ENCODE measurements around the gene MAGEB3.
"Not testable (repeated sequence)": the region's sequence is repeated elsewhere in the genome, so short reads cannot be mapped to it uniquely, and the experiment has no call there.

Gene MAGEB3

GRCh38 chrX:30230395-30230794, at the start of gene MAGEB3:
Gene MAGEB3 (plus strand): TSS chrX:30230657. CDS start chrX:30235925, 5,268 bp downstream.
- no peak for DNase-seq (ENCODE audit: low spot score)

GRCh38 chrX:30181353-30181752, 49.1 kb upstream of the MAGEB3 start:
- DNase-seq (ENCODE audit: low spot score) = no peak

- DNase-seq (ENCODE audit: low spot score) = no peak
Observed at GRCh38 chrX:30183554-30183953, 46.9 kb upstream of the MAGEB3 start.

- no peak for DNase-seq (ENCODE audit: low spot score)
Observed at GRCh38 chrX:30190426-30190825, 40.0 kb upstream of the MAGEB3 start.

- not testable (repeated sequence) for DNase-seq (ENCODE audit: low spot score)
Observed at GRCh38 chrX:30193910-30194309, 36.5 kb upstream of the MAGEB3 start.

- DNase-seq (ENCODE audit: low spot score) = no peak
Observed at GRCh38 chrX:30196322-30196721, 34.1 kb upstream of the MAGEB3 start.

GRCh38 chrX:30212172-30212571, 18.3 kb upstream of the MAGEB3 start:
- DNase-seq (ENCODE audit: low spot score) = no peak

- DNase-seq (ENCODE audit: low spot score) = no peak
Observed at GRCh38 chrX:30215357-30215843, 15.1 kb upstream of the MAGEB3 start, which contains the start of gene MAGEB2. Gene MAGEB2 (plus strand): TSS chrX:30215563. CDS start chrX:30218581, 3,018 bp downstream.

GRCh38 chrX:30217465-30217864, 13.0 kb upstream of the MAGEB3 start:
- no peak for DNase-seq (ENCODE audit: low spot score)

- no peak for DNase-seq (ENCODE audit: low spot score)
Observed at GRCh38 chrX:30219372-30219771, 11.1 kb upstream of the MAGEB3 start.

- DNase-seq (ENCODE audit: low spot score) = no peak
Observed at GRCh38 chrX:30220661-30221060, 9.8 kb upstream of the MAGEB3 start.

GRCh38 chrX:30224536-30224935, 5.9 kb upstream of the MAGEB3 start:
- DNase-seq (ENCODE audit: low spot score) = no peak

GRCh38 chrX:30228526-30228925, 1.9 kb upstream of the MAGEB3 start:
- DNase-seq (ENCODE audit: low spot score) = no peak

GRCh38 chrX:30241724-30242415, 11.4 kb downstream of the MAGEB3 start, which contains the start of gene MAGEB4:
Gene MAGEB4 (plus strand): TSS chrX:30242000. CDS start chrX:30242136, 136 bp downstream.
- DNase-seq (ENCODE audit: low spot score) = no peak

- no peak for DNase-seq (ENCODE audit: low spot score)
Observed at GRCh38 chrX:30246769-30247489, 16.5 kb downstream of the MAGEB3 start, which contains the start of gene MAGEB1. Gene MAGEB1 (plus strand): TSS chrX:30247146. CDS start chrX:30250494, 3,348 bp downstream.

- DNase-seq (ENCODE audit: low spot score) = no peak
Observed at GRCh38 chrX:30248854-30249253, 18.4 kb downstream of the MAGEB3 start.

GRCh38 chrX:30253257-30253656, 22.8 kb downstream of the MAGEB3 start:
- DNase-seq (ENCODE audit: low spot score) = no peak

- DNase-seq (ENCODE audit: low spot score) = no peak
Observed at GRCh38 chrX:30259927-30260326, 29.5 kb downstream of the MAGEB3 start.

- no peak for DNase-seq (ENCODE audit: low spot score)
Observed at GRCh38 chrX:30261012-30261411, 30.6 kb downstream of the MAGEB3 start.

GRCh38 chrX:30262763-30263162, 32.3 kb downstream of the MAGEB3 start:
- no peak for DNase-seq (ENCODE audit: low spot score)

- no peak for DNase-seq (ENCODE audit: low spot score)
Observed at GRCh38 chrX:30270639-30271038, 40.2 kb downstream of the MAGEB3 start.

GRCh38 chrX:30275498-30275897, 45.0 kb downstream of the MAGEB3 start:
- no peak for DNase-seq (ENCODE audit: low spot score)

- no peak for DNase-seq (ENCODE audit: low spot score)
Observed at GRCh38 chrX:30278365-30278764, 47.9 kb downstream of the MAGEB3 start.

Measured in ecto neural progenitor cell (in vitro differentiated cells).